ENCODE results near the gene BCL11A. TPM values are rescaled to one million over a fixed set of nuclear protein-coding genes. Genes with fewer than 3 reads are reported as not detected.

Gene BCL11A
- total RNA-seq, 1 donor from 2014 or later: 13.4 TPM

GRCh38 chr2:60555783-60556139 lies 2.3 kb upstream of the BCL11A start:
- H3K4me1 Mint-ChIP-seq (ENCODE audit: low read depth): peaks cover 33% of the 10 kb centered on the region
- TF ChIP-seq CTCF (IDR thresholded peaks at IDR 0.05): no peak
- peak overlapping the region; percentile 81 for H3K4me3 Mint-ChIP-seq (ENCODE audit: unreplicated experiment)
- DNase-seq (ENCODE audit: low spot score): no peak
- no peak overlapping the region for H3K27ac Mint-ChIP-seq (ENCODE audit: unreplicated experiment)
- no peaks in the 10 kb centered on the region for H3K9me3 Mint-ChIP-seq (ENCODE audit: low read depth)
- H3K27me3 Mint-ChIP-seq (ENCODE audit: low read depth): peaks cover 37% of the 10 kb centered on the region
- H3K36me3 Mint-ChIP-seq (ENCODE audit: low read depth): no peaks in the 10 kb centered on the region

GRCh38 chr2:60555066-60555782 lies 1.8 kb upstream of the BCL11A start:
- peak; percentile 76 for TF ChIP-seq CTCF (IDR thresholded peaks at IDR 0.05)
- H3K9me3 Mint-ChIP-seq (ENCODE audit: low read depth): no peaks in the 10 kb centered on the region

GRCh38 chr2:60554646-60555065 lies 1.2 kb upstream of the BCL11A start:
- no peak overlapping the region for H3K27ac Mint-ChIP-seq (ENCODE audit: unreplicated experiment)
- peaks cover 33% of the 10 kb centered on the region for H3K4me1 Mint-ChIP-seq (ENCODE audit: low read depth)
- peaks cover 31% of the 10 kb centered on the region for H3K27me3 Mint-ChIP-seq (ENCODE audit: low read depth)

More at GRCh38 chr2:60555066-60555782, 1.8 kb upstream of the BCL11A start:
- Mint-ChIP-seq H3K27me3 (ENCODE audit: low read depth) (peaks cover 33% of the 10 kb centered on the region), H3K27ac (ENCODE audit: unreplicated experiment) (no peak overlapping the region), H3K4me3 (ENCODE audit: unreplicated experiment) (peak overlapping the region; percentile 81), H3K4me1 (ENCODE audit: low read depth) (peaks cover 33% of the 10 kb centered on the region), H3K36me3 (ENCODE audit: low read depth) (no peaks in the 10 kb centered on the region)
- no peak for DNase-seq (ENCODE audit: low spot score)

GRCh38 chr2:60554074-60554645 lies 706 bp upstream of the BCL11A start:
- H3K4me1 Mint-ChIP-seq (ENCODE audit: low read depth): peaks cover 34% of the 10 kb centered on the region
- H3K4me3 Mint-ChIP-seq (ENCODE audit: unreplicated experiment): peak overlapping the region; percentile 81
- H3K9me3 Mint-ChIP-seq (ENCODE audit: low read depth): no peaks in the 10 kb centered on the region
- H3K36me3 Mint-ChIP-seq (ENCODE audit: low read depth): no peaks in the 10 kb centered on the region
- H3K27ac Mint-ChIP-seq (ENCODE audit: unreplicated experiment): no peak overlapping the region
- DNase-seq (ENCODE audit: low spot score): no peak
- peaks cover 28% of the 10 kb centered on the region for H3K27me3 Mint-ChIP-seq (ENCODE audit: low read depth)
- peak; percentile 13 for TF ChIP-seq CTCF (IDR thresholded peaks at IDR 0.05)

More at GRCh38 chr2:60554646-60555065, 1.2 kb upstream of the BCL11A start:
- no peak for TF ChIP-seq CTCF (IDR thresholded peaks at IDR 0.05)
- H3K4me3 Mint-ChIP-seq (ENCODE audit: unreplicated experiment): peak overlapping the region; percentile 81
- H3K36me3 Mint-ChIP-seq (ENCODE audit: low read depth): no peaks in the 10 kb centered on the region
- no peak for DNase-seq (ENCODE audit: low spot score)
- no peaks in the 10 kb centered on the region for H3K9me3 Mint-ChIP-seq (ENCODE audit: low read depth)

- TF ChIP-seq CTCF (IDR thresholded peaks at IDR 0.05): no peak
- peaks cover 41% of the 10 kb centered on the region for H3K4me1 Mint-ChIP-seq (ENCODE audit: low read depth)
- H3K27ac Mint-ChIP-seq (ENCODE audit: unreplicated experiment): peak overlapping the region; percentile 83
- DNase-seq (ENCODE audit: low spot score): no peak
- H3K36me3 Mint-ChIP-seq (ENCODE audit: low read depth): no peaks in the 10 kb centered on the region
- peaks cover 21% of the 10 kb centered on the region for H3K27me3 Mint-ChIP-seq (ENCODE audit: low read depth)
- peak overlapping the region; percentile 81 for H3K4me3 Mint-ChIP-seq (ENCODE audit: unreplicated experiment)
- no peaks in the 10 kb centered on the region for H3K9me3 Mint-ChIP-seq (ENCODE audit: low read depth)
These were observed 481 bp downstream of the BCL11A start for GRCh38 chr2:60552851-60553494.

All from chondrocyte (in vitro differentiated cells).